ENCODE measurements around the gene MINDY4. TPM values are rescaled to one million over a fixed set of nuclear protein-coding genes. Genes with fewer than 3 reads are reported as not detected.

MINDY4 gene
- polyA plus RNA-seq, 1 experiment, result 2.3 TPM

- no peaks in the 10 kb centered on the region for H3K36me3 ChIP-seq (ENCODE audit: control insufficient read depth, insufficient read depth, low read length)
- TF ChIP-seq CTCF (IDR thresholded peaks at IDR 0.05; ENCODE audit: insufficient read depth, low read depth, low read length), result no peak
- no peaks in the 10 kb centered on the region; the same call in 1 of the 2 replicates for H3K27me3 ChIP-seq (ENCODE audit: control insufficient read depth, insufficient read depth, low read length)
- ChIA-PET CTCF (interaction anchor here (2.8 kb wide), 1 partner anchor 23 kb away, joined by 15 read pairs; no protein-coding TSS in a partner anchor), POLR2A (no interaction called here)
- no peak for DNase-seq (ENCODE audit: low read depth)
- no peak overlapping the region for H3K4me3 ChIP-seq (ENCODE audit: low read depth, low read length)
These were observed 145.0 kb downstream of the MINDY4 start for GRCh38 chr7:30916255-30916654.

- CTCF ChIA-PET, result interaction anchor here (2.8 kb wide), 1 partner anchor 22 kb away, joined by 15 read pairs; no protein-coding TSS in a partner anchor
- Histone ChIP-seq H3K4me3 (ENCODE audit: low read depth, low read length) (no peak overlapping the region), H3K27me3 (ENCODE audit: control insufficient read depth, insufficient read depth, low read length) (no peaks in the 10 kb centered on the region; the same call in 1 of the 2 replicates), H3K36me3 (ENCODE audit: control insufficient read depth, insufficient read depth, low read length) (no peaks in the 10 kb centered on the region)
- TF ChIP-seq CTCF (IDR thresholded peaks at IDR 0.05; ENCODE audit: insufficient read depth, low read depth, low read length), result no peak
- POLR2A ChIA-PET, result no interaction called here
- DNase-seq (ENCODE audit: low read depth), result no peak
These were observed 145.6 kb downstream of the MINDY4 start for GRCh38 chr7:30916767-30917166.

GRCh38 chr7:30917216-30917893, 146.1 kb downstream of the MINDY4 start:
- ChIA-PET CTCF (interaction anchor here (2.8 kb wide), 1 partner anchor 21 kb away, joined by 15 read pairs; no protein-coding TSS in a partner anchor), POLR2A (no interaction called here)
- TF ChIP-seq CTCF (IDR thresholded peaks at IDR 0.05; ENCODE audit: insufficient read depth, low read depth, low read length), result no peak
- no peaks in the 10 kb centered on the region; the same call in 1 of the 2 replicates for H3K27me3 ChIP-seq (ENCODE audit: control insufficient read depth, insufficient read depth, low read length)
- H3K36me3 ChIP-seq (ENCODE audit: control insufficient read depth, insufficient read depth, low read length), result no peaks in the 10 kb centered on the region
- no peak for DNase-seq (ENCODE audit: low read depth)
- no peak overlapping the region for H3K4me3 ChIP-seq (ENCODE audit: low read depth, low read length)

GRCh38 chr7:30918676-30919075, 147.5 kb downstream of the MINDY4 start:
- H3K4me3 ChIP-seq (ENCODE audit: low read depth, low read length), result no peak overlapping the region
- no peak for DNase-seq (ENCODE audit: low read depth)
- POLR2A ChIA-PET, result interaction anchor here (0.6 kb wide), 1 partner anchor 9 kb away, joined by 12 read pairs; no protein-coding TSS in a partner anchor
- CTCF ChIA-PET, result interaction anchor here (2.8 kb wide), 1 partner anchor 20 kb away, joined by 15 read pairs; no protein-coding TSS in a partner anchor
- H3K27me3 ChIP-seq (ENCODE audit: control insufficient read depth, insufficient read depth, low read length), result no peaks in the 10 kb centered on the region
- TF ChIP-seq CTCF (IDR thresholded peaks at IDR 0.05; ENCODE audit: insufficient read depth, low read depth, low read length), result no peak
- H3K36me3 ChIP-seq (ENCODE audit: control insufficient read depth, insufficient read depth, low read length), result no peaks in the 10 kb centered on the region

- DNase-seq (ENCODE audit: low read depth), result no peak
- no peak for TF ChIP-seq CTCF (IDR thresholded peaks at IDR 0.05; ENCODE audit: insufficient read depth, low read depth, low read length)
- Histone ChIP-seq H3K36me3 (ENCODE audit: control insufficient read depth, insufficient read depth, low read length) (no peaks in the 10 kb centered on the region), H3K27me3 (ENCODE audit: control insufficient read depth, insufficient read depth, low read length) (no peaks in the 10 kb centered on the region), H3K4me3 (ENCODE audit: low read depth, low read length) (no peak overlapping the region)
- POLR2A ChIA-PET, result no interaction called here
- CTCF ChIA-PET, result interaction anchor here (1.1 to 6.4 kb wide), 3 partner anchors 9 to 28 kb away, joined by 4 to 51 read pairs (median 7); no protein-coding TSS in a partner anchor
These were observed 148.9 kb downstream of the MINDY4 start for GRCh38 chr7:30920021-30920583.

All from BJ (cell line).